ENCODE measurements around the gene RNU7-1.

RNU7-1 gene

DNA sequence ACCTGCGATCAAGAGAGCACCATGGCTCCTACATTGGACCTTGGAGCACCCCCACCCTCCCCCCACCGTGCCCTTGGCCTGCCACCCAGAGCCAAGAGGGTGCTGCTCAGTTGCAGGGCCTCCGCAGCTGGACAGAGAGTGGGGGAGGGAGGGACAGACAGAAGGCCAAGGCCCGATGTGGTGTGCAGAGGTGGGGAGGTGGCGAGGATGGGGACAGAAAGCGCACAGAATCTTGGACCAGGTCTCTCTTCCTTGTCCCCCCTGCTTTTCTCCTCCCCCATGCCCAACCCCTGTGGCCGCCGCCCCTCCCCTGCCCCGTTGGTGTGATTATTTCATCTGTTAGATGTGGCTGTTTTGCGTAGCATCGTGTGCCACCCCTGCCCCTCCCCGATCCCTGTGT lies 1.8 kb upstream of the RNU7-1 start:
- H2AFZ ChIP-seq (ENCODE audit: low read length), result no peak overlapping the region
- peak overlapping the region; percentile 74 for H3K9ac ChIP-seq (ENCODE audit: low read depth, low read length, poor library complexity)
- H3K79me1 ChIP-seq (ENCODE audit: low read depth, low read length), result peaks cover 12% of the 10 kb centered on the region
- H3K9me3 ChIP-seq (replicated peaks in 1 of 2; ENCODE audit: control insufficient read depth in 2 of 2, insufficient read depth in 1 of 2, low read depth in 1 of 2, low read length in 2 of 2), result no peaks in the 10 kb centered on the region
- no peak overlapping the region for H4K91ac ChIP-seq (ENCODE audit: low read depth, low read length, poor library complexity)
- peaks cover 31 to 66% of the 10 kb centered on the region in 2 donors for H3K36me3 ChIP-seq (replicated peaks in 1 of 2; ENCODE audit: control insufficient read depth in 2 of 2, insufficient read depth in 2 of 2, low read length in 2 of 2)
- no peak overlapping the region for H3K18ac ChIP-seq (ENCODE audit: low read length)
- WGBS, 2 donors (ENCODE audit: extremely low coverage in 2 of 2, insufficient read length in 2 of 2, insufficient replicate concordance in 1 of 2), result no CpG with 5 or more reads among the region's 12 CpGs
- no peak overlapping the region for H3K4me3 ChIP-seq (ENCODE audit: low read length in 2 of 2)
- H2AK5ac ChIP-seq (ENCODE audit: low read depth, low read length), result no peak overlapping the region
- H2BK12ac ChIP-seq (ENCODE audit: low read length), result no peak overlapping the region
- H3K4ac ChIP-seq (ENCODE audit: low read length), result no peak overlapping the region
- DNase-seq (ENCODE audit: low spot score), result no peak
- H3K27me3 ChIP-seq (ENCODE audit: control insufficient read depth in 3 of 3, insufficient read depth in 3 of 3, low read depth in 1 of 3, low read length in 3 of 3), result no peaks in the 10 kb centered on the region
- no peak overlapping the region for H3K4me2 ChIP-seq (ENCODE audit: insufficient read depth, low read length, poor library complexity, severe bottlenecking)
- H4K8ac ChIP-seq (ENCODE audit: low read depth, low read length), result no peak overlapping the region
- peak overlapping the region; percentile 72 for H2BK5ac ChIP-seq (ENCODE audit: low read length)
- peaks cover 11 to 17% of the 10 kb centered on the region in 2 donors for H3K4me1 ChIP-seq (ENCODE audit: control insufficient read depth in 2 of 2, insufficient read depth in 1 of 2, low read depth in 1 of 2, low read length in 2 of 2)
- no peak overlapping the region for H2BK120ac ChIP-seq (ENCODE audit: low read depth, low read length)
- H3K27ac ChIP-seq (replicated peaks; ENCODE audit: low read length), result no peak overlapping the region
- H3K23ac ChIP-seq (ENCODE audit: low read depth, low read length, poor library complexity), result peak overlapping the region; percentile 61
- H3K14ac ChIP-seq (ENCODE audit: low read length), result no peak overlapping the region
- H2BK15ac ChIP-seq (ENCODE audit: low read length), result no peak overlapping the region

DNA sequence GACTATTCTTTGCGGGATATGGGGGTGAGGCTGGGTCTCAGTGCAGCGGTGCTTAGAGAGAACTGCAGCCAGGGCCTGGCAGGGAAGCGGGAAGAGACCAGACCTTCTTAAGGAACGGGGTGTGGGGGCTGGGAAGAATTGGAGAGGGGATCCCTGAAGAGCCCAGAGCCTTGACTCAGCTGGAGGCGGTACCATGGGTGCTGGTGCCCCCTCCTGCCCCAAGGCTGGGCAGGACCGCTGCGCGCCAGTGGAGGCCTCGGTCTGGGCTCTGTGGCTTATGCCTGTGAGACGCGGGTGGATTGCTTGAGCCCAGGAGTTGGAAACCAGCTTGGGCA lies 1.3 kb upstream of the RNU7-1 start:
- Histone ChIP-seq H3K27me3 (ENCODE audit: control insufficient read depth in 3 of 3, insufficient read depth in 3 of 3, low read depth in 1 of 3, low read length in 3 of 3) (no peaks in the 10 kb centered on the region), H3K4ac (ENCODE audit: low read length) (no peak overlapping the region), H3K79me1 (ENCODE audit: low read depth, low read length) (peaks cover 12% of the 10 kb centered on the region), H2BK5ac (ENCODE audit: low read length) (peak overlapping the region; percentile 72), H3K9ac (ENCODE audit: low read depth, low read length, poor library complexity) (peak overlapping the region; percentile 66), H2AK5ac (ENCODE audit: low read depth, low read length) (peak overlapping the region; percentile 60), H3K4me2 (ENCODE audit: insufficient read depth, low read length, poor library complexity, severe bottlenecking) (no peak overlapping the region), H4K91ac (ENCODE audit: low read depth, low read length, poor library complexity) (no peak overlapping the region), H3K36me3 (replicated peaks in 1 of 2; ENCODE audit: control insufficient read depth in 2 of 2, insufficient read depth in 2 of 2, low read length in 2 of 2) (peaks cover 29 to 67% of the 10 kb centered on the region in 2 donors), H2BK12ac (ENCODE audit: low read length) (no peak overlapping the region), H3K9me3 (replicated peaks in 1 of 2; ENCODE audit: control insufficient read depth in 2 of 2, insufficient read depth in 1 of 2, low read depth in 1 of 2, low read length in 2 of 2) (no peaks in the 10 kb centered on the region), H3K4me1 (ENCODE audit: control insufficient read depth in 2 of 2, insufficient read depth in 1 of 2, low read depth in 1 of 2, low read length in 2 of 2) (peaks cover 11 to 17% of the 10 kb centered on the region in 2 donors), H3K18ac (ENCODE audit: low read length) (peak overlapping the region; percentile 39), H3K14ac (ENCODE audit: low read length) (no peak overlapping the region), H4K8ac (ENCODE audit: low read depth, low read length) (no peak overlapping the region), H3K27ac (replicated peaks; ENCODE audit: low read length) (peak overlapping the region; percentile 92), H3K4me3 (ENCODE audit: low read length in 2 of 2) (no peak overlapping the region), H2AFZ (ENCODE audit: low read length) (no peak overlapping the region), H3K23ac (ENCODE audit: low read depth, low read length, poor library complexity) (no peak overlapping the region), H2BK15ac (ENCODE audit: low read length) (no peak overlapping the region), H2BK120ac (ENCODE audit: low read depth, low read length) (no peak overlapping the region)
- no peak for DNase-seq (ENCODE audit: low spot score)
- WGBS, 2 donors (ENCODE audit: extremely low coverage in 2 of 2, insufficient read length in 2 of 2, insufficient replicate concordance in 1 of 2), result no CpG with 5 or more reads among the region's 11 CpGs

DNA sequence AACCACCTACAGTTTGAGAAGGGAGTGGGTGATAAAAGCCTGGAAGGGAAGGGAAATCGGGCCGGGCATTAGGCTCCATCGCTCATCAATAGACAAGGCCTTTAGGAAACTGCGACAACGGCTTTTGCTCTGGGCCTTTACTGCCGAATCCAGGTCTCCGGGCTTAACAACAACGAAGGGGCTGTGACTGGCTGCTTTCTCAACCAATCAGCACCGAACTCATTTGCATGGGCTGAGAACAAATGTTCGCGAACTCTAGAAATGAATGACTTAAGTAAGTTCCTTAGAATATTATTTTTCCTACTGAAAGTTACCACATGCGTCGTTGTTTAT lies 261 bp upstream of the RNU7-1 start:
- Histone ChIP-seq H2BK5ac (ENCODE audit: low read length) (no peak overlapping the region), H3K18ac (ENCODE audit: low read length) (peak overlapping the region; percentile 32), H3K27ac (replicated peaks; ENCODE audit: low read length) (peak overlapping the region; percentile 92), H3K4ac (ENCODE audit: low read length) (no peak overlapping the region), H2BK120ac (ENCODE audit: low read depth, low read length) (no peak overlapping the region), H3K79me1 (ENCODE audit: low read depth, low read length) (peaks cover 11% of the 10 kb centered on the region), H3K9me3 (replicated peaks in 1 of 2; ENCODE audit: control insufficient read depth in 2 of 2, insufficient read depth in 1 of 2, low read depth in 1 of 2, low read length in 2 of 2) (no peaks in the 10 kb centered on the region), H3K4me2 (ENCODE audit: insufficient read depth, low read length, poor library complexity, severe bottlenecking) (peak overlapping the region; percentile 34), H3K9ac (ENCODE audit: low read depth, low read length, poor library complexity) (no peak overlapping the region), H2AK5ac (ENCODE audit: low read depth, low read length) (peak overlapping the region; percentile 25), H3K27me3 (ENCODE audit: control insufficient read depth in 3 of 3, insufficient read depth in 3 of 3, low read depth in 1 of 3, low read length in 3 of 3) (no peaks in the 10 kb centered on the region), H2BK15ac (ENCODE audit: low read length) (no peak overlapping the region), H2BK12ac (ENCODE audit: low read length) (no peak overlapping the region), H3K14ac (ENCODE audit: low read length) (no peak overlapping the region), H3K4me1 (ENCODE audit: control insufficient read depth in 2 of 2, insufficient read depth in 1 of 2, low read depth in 1 of 2, low read length in 2 of 2) (peaks cover 7 to 13% of the 10 kb centered on the region in 2 donors), H2AFZ (ENCODE audit: low read length) (peak overlapping the region; percentile 16), H3K4me3 (ENCODE audit: low read length in 2 of 2) (peak overlapping the region in 1 of 2 donors; percentile 86), H4K91ac (ENCODE audit: low read depth, low read length, poor library complexity) (no peak overlapping the region), H3K23ac (ENCODE audit: low read depth, low read length, poor library complexity) (no peak overlapping the region), H3K36me3 (replicated peaks in 1 of 2; ENCODE audit: control insufficient read depth in 2 of 2, insufficient read depth in 2 of 2, low read length in 2 of 2) (peaks cover 29 to 64% of the 10 kb centered on the region in 2 donors), H4K8ac (ENCODE audit: low read depth, low read length) (no peak overlapping the region)
- peak; percentile 89 for DNase-seq (ENCODE audit: low spot score)
- no CpG with 5 or more reads among the region's 13 CpGs for WGBS, 2 donors (ENCODE audit: extremely low coverage in 2 of 2, insufficient read length in 2 of 2, insufficient replicate concordance in 1 of 2)

DNA sequence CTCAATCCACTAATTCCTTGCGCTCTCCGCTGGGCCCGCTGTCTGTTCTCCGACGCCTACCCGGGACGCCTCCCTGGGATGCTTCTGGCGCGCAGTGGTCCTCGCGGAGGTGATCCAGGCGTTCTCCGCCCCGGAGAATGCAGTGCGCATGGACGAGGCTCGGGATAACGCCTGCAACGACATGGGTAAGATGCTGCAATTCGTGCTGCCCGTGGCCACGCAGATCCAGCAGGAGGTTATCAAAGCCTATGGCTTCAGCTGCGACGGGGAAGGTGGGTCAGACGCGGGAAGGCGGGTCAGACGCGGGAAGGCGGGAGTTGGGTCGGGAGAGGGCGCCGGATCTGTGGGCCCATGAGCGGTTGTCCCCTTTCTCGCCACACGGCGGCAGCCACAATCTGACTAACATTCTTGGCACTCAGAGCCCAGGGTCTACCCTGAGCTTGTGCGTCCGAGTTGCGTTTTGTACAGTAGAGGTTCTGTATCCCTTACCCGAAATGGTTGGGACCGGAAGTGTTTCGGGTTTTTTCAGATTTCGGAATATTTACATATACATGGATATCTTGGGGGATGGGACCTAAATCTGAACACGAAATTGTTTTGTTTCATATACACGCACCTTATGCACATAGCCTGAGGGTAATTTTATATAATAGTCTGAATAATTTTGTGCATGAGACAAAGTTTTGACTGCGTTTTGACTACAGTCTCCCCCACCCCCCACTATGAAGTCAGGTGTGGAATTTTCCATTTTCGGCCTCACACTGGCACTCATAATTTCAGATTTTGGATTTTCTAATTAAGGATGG lies 968 bp downstream of the RNU7-1 start:
- Histone ChIP-seq H3K27me3 (ENCODE audit: control insufficient read depth in 3 of 3, insufficient read depth in 3 of 3, low read depth in 1 of 3, low read length in 3 of 3) (no peaks in the 10 kb centered on the region), H3K79me1 (ENCODE audit: low read depth, low read length) (peaks cover 4% of the 10 kb centered on the region), H3K4me3 (ENCODE audit: low read length in 2 of 2) (peak overlapping the region; percentile 86 to 92), H4K8ac (ENCODE audit: low read depth, low read length) (peak overlapping the region; percentile 99), H3K14ac (ENCODE audit: low read length) (peak overlapping the region; percentile 79), H2BK120ac (ENCODE audit: low read depth, low read length) (peak overlapping the region; percentile 19), H3K4ac (ENCODE audit: low read length) (peak overlapping the region; percentile 91), H3K18ac (ENCODE audit: low read length) (peak overlapping the region; percentile 97), H3K9ac (ENCODE audit: low read depth, low read length, poor library complexity) (peak overlapping the region; percentile 97), H3K27ac (replicated peaks; ENCODE audit: low read length) (peak overlapping the region; percentile 92), H3K4me1 (ENCODE audit: control insufficient read depth in 2 of 2, insufficient read depth in 1 of 2, low read depth in 1 of 2, low read length in 2 of 2) (peaks cover 7 to 11% of the 10 kb centered on the region in 2 donors), H3K36me3 (replicated peaks in 1 of 2; ENCODE audit: control insufficient read depth in 2 of 2, insufficient read depth in 2 of 2, low read length in 2 of 2) (peaks cover 19 to 52% of the 10 kb centered on the region in 2 donors), H2BK5ac (ENCODE audit: low read length) (peak overlapping the region; percentile 95), H3K23ac (ENCODE audit: low read depth, low read length, poor library complexity) (peak overlapping the region; percentile 95), H2BK15ac (ENCODE audit: low read length) (peak overlapping the region; percentile 26), H3K4me2 (ENCODE audit: insufficient read depth, low read length, poor library complexity, severe bottlenecking) (peak overlapping the region; percentile 98), H2BK12ac (ENCODE audit: low read length) (peak overlapping the region; percentile 75), H4K91ac (ENCODE audit: low read depth, low read length, poor library complexity) (peak overlapping the region; percentile 100), H2AK5ac (ENCODE audit: low read depth, low read length) (peak overlapping the region; percentile 94), H3K9me3 (replicated peaks in 1 of 2; ENCODE audit: control insufficient read depth in 2 of 2, insufficient read depth in 1 of 2, low read depth in 1 of 2, low read length in 2 of 2) (no peaks in the 10 kb centered on the region), H2AFZ (ENCODE audit: low read length) (peak overlapping the region; percentile 85)
- DNase-seq (ENCODE audit: low spot score), result peak; percentile 86
- WGBS, 2 donors (ENCODE audit: extremely low coverage in 2 of 2, insufficient read length in 2 of 2, insufficient replicate concordance in 1 of 2), result no CpG with 5 or more reads among the region's 48 CpGs

Measured in neuronal stem cell (in vitro differentiated cells).